Activated effector memory CD4-positive, alpha-beta T cell treated with Interleukin-2 at 50 U/mL for 16 hours (primary cell): ENCODE data around the gene CCDC192.
"Not testable (repeated sequence)": the region's sequence is repeated elsewhere in the genome, so short reads cannot be mapped to it uniquely, and the experiment has no call there.

Experiments used
- DNase-seq: peaks from one replicate; pipeline ENCODE4 v3.0.0-alpha.2; 2020

The CCDC192 gene

GRCh38 chr5:127702926-127703561 is at the start of gene CCDC192:
CCDC192 (plus strand) TSS chr5:127703391; CDS start chr5:127703446, 55 bp downstream.
- no peak for DNase-seq

- no peak for DNase-seq
These were observed 46.4 kb upstream of the CCDC192 start for GRCh38 chr5:127656825-127657224.

- no peak for DNase-seq
These were observed 43.0 kb upstream of the CCDC192 start for GRCh38 chr5:127660047-127660733.

- DNase-seq, result no peak
These were observed 39.1 kb upstream of the CCDC192 start for GRCh38 chr5:127664093-127664492.

GRCh38 chr5:127665641-127666040 is 37.5 kb upstream of the CCDC192 start:
- no peak for DNase-seq

- DNase-seq, result no peak
These were observed 37.0 kb upstream of the CCDC192 start for GRCh38 chr5:127666043-127666716.

GRCh38 chr5:127667926-127668325 is 35.3 kb upstream of the CCDC192 start:
- no peak for DNase-seq

GRCh38 chr5:127671218-127671617 is 32.0 kb upstream of the CCDC192 start:
- DNase-seq, result no peak

GRCh38 chr5:127673117-127673800 is 29.9 kb upstream of the CCDC192 start:
- DNase-seq, result no peak

GRCh38 chr5:127676951-127677350 is 26.2 kb upstream of the CCDC192 start:
- not testable (repeated sequence) for DNase-seq

- not testable (repeated sequence) for DNase-seq
These were observed 23.4 kb upstream of the CCDC192 start for GRCh38 chr5:127679691-127680330.

GRCh38 chr5:127680595-127680994 is 22.6 kb upstream of the CCDC192 start:
- no peak for DNase-seq

GRCh38 chr5:127683008-127683407 is 20.2 kb upstream of the CCDC192 start:
- no peak for DNase-seq

GRCh38 chr5:127684726-127685467 is 18.3 kb upstream of the CCDC192 start:
- no peak for DNase-seq

GRCh38 chr5:127685662-127686061 is 17.5 kb upstream of the CCDC192 start:
- DNase-seq, result no peak

- no peak for DNase-seq
These were observed 16.8 kb upstream of the CCDC192 start for GRCh38 chr5:127686424-127686823.

- DNase-seq, result no peak
These were observed 8.5 kb upstream of the CCDC192 start for GRCh38 chr5:127694518-127695171.

GRCh38 chr5:127695346-127695745 is 7.8 kb upstream of the CCDC192 start:
- DNase-seq, result no peak

GRCh38 chr5:127696683-127697082 is 6.5 kb upstream of the CCDC192 start:
- DNase-seq, result no peak

GRCh38 chr5:127697894-127698600 is 5.1 kb upstream of the CCDC192 start:
- no peak for DNase-seq

- DNase-seq, result no peak
These were observed 3.8 kb upstream of the CCDC192 start for GRCh38 chr5:127699416-127699815.
